ENCODE data around the gene TBC1D10B. TPM values are rescaled to one million over a fixed set of nuclear protein-coding genes. Genes with fewer than 3 reads are reported as not detected.

The TBC1D10B gene
- total and polyA plus RNA-seq, 2 experiments from 2014 or later = 29.3 to 37.9 TPM

DNA sequence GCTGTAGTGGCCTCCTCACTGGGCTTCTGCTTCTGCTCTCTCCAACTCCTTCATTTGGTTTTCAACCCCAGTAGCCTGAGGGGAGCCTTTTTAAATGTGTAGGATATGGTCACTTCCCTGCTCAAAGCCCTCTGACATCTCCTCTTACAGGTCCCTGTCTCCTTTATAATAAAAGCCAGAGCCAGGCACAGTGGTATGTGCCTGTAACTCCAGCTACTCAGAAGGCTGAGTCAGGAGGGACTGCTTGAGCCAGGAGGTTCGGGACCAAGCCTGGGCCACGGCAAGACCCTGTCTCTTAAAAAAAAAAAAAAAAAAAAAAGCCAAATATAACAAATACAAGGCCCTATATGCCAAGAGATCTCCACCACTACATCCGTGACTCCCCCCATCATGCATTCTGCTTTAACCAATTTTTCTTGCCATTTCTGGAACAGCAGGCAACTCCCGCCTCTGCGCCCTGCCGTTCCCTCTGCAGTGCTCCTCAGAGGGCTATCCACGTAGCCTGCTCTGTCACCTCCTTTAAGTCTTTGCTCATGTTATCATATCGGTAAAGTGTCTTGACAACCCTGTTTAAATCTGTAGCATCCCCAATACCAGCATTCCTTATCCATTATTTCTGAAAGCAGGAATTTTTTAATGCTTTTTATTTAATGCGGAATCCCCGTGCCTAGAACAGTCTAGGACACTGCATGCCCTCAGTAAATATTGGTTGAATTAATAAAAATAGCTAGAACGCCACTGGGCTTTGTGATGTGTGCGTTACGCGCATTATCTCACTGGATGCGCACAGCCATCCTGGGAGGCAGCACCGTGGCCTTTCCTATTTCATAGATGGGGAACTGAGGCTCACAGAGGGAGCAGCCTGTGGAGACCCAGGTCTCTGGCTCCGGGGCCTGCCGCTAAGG is 46.6 kb upstream of the TBC1D10B start:
- Histone ChIP-seq H3K79me2 (peaks cover 7% of the 10 kb centered on the region), H3K9me3 (ENCODE audit: low read depth) (no peaks in the 10 kb centered on the region), H4K20me1 (ENCODE audit: insufficient read depth, poor library complexity, severe bottlenecking) (no peaks in the 10 kb centered on the region), H3K27me3 (no peaks in the 10 kb centered on the region), H3K4me1 (ENCODE audit: insufficient read depth) (peaks cover 8% of the 10 kb centered on the region), H3K27ac (no peak overlapping the region), H3K4me3 (no peak overlapping the region), H3K4me2 (peak overlapping the region; percentile 68), H2AFZ (no peak overlapping the region), H3K36me3 (replicated peaks; ENCODE audit: insufficient read depth, low read depth) (no peaks in the 10 kb centered on the region), H3K9me2 (replicated peaks; ENCODE audit: insufficient read depth) (no peaks in the 10 kb centered on the region)
- no peak for DNase-seq (ENCODE audit: low spot score)
- TF ChIP-seq, protein P1, sequence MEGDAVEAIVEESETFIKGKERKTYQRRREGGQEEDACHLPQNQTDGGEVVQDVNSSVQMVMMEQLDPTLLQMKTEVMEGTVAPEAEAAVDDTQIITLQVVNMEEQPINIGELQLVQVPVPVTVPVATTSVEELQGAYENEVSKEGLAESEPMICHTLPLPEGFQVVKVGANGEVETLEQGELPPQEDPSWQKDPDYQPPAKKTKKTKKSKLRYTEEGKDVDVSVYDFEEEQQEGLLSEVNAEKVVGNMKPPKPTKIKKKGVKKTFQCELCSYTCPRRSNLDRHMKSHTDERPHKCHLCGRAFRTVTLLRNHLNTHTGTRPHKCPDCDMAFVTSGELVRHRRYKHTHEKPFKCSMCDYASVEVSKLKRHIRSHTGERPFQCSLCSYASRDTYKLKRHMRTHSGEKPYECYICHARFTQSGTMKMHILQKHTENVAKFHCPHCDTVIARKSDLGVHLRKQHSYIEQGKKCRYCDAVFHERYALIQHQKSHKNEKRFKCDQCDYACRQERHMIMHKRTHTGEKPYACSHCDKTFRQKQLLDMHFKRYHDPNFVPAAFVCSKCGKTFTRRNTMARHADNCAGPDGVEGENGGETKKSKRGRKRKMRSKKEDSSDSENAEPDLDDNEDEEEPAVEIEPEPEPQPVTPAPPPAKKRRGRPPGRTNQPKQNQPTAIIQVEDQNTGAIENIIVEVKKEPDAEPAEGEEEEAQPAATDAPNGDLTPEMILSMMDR (IDR thresholded peaks at IDR 0.05; ENCODE audit: poor library complexity) = no peak
- TF ChIP-seq EZH2 (IDR thresholded peaks at IDR 0.05; ENCODE audit: borderline replicate concordance) (no peak), EZH2phosphoT487 (IDR thresholded peaks at IDR 0.05; ENCODE audit: low read depth, severe bottlenecking, unreplicated experiment) (no peak)
- 74% methylated on average over 16 of the region's 18 CpGs for WGBS (ENCODE audit: low lambda C conversion rate, missing lambda C conversion rate)

- H3K4me2 ChIP-seq = no peak overlapping the region
- no peak overlapping the region for H2AFZ ChIP-seq
- peaks cover 9% of the 10 kb centered on the region for H3K79me2 ChIP-seq
- no peaks in the 10 kb centered on the region for H4K20me1 ChIP-seq (ENCODE audit: insufficient read depth, poor library complexity, severe bottlenecking)
- H3K9me3 ChIP-seq (ENCODE audit: low read depth) = no peaks in the 10 kb centered on the region
- H3K4me1 ChIP-seq (ENCODE audit: insufficient read depth) = peaks cover 8% of the 10 kb centered on the region
- no peak overlapping the region for H3K4me3 ChIP-seq
- H3K36me3 ChIP-seq (replicated peaks; ENCODE audit: insufficient read depth, low read depth) = no peaks in the 10 kb centered on the region
- no peak overlapping the region for H3K27ac ChIP-seq
- no peak for TF ChIP-seq EZH2 (IDR thresholded peaks at IDR 0.05; ENCODE audit: borderline replicate concordance)
- no peak for TF ChIP-seq EZH2phosphoT487 (IDR thresholded peaks at IDR 0.05; ENCODE audit: low read depth, severe bottlenecking, unreplicated experiment)
- TF ChIP-seq, protein P1 (IDR thresholded peaks at IDR 0.05; ENCODE audit: poor library complexity) = no peak
- DNase-seq (ENCODE audit: low spot score) = no peak
- no peaks in the 10 kb centered on the region for H3K27me3 ChIP-seq
- WGBS (ENCODE audit: low lambda C conversion rate, missing lambda C conversion rate) = 89% methylated on average over 4 of the region's 4 CpGs
- H3K9me2 ChIP-seq (replicated peaks; ENCODE audit: insufficient read depth) = no peaks in the 10 kb centered on the region
These were observed 45.8 kb upstream of the TBC1D10B start for GRCh38 chr16:30416047-30416603.

DNA sequence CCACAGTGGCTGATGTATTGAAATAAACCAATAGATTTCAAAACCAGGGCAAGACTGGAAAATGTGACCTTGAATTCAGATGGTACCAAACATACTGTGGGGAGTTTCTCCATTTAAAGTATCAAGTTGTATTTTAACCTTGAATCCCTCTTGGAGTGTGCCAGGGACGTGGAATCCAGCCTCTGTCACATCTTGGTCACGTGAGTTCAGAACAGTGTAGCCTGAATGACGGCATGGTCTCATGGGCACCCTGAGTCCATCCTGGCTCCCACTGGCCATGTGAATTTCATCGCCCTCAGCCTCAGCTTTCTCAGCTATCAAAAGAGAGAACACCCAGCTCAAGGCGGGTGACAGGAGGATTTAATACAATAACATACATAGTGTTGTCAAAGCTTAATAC is 43.9 kb upstream of the TBC1D10B start:
- H3K4me1 ChIP-seq (ENCODE audit: insufficient read depth) = peaks cover 14% of the 10 kb centered on the region
- H3K4me2 ChIP-seq = no peak overlapping the region
- TF ChIP-seq, protein P1 (IDR thresholded peaks at IDR 0.05; ENCODE audit: poor library complexity) = no peak
- TF ChIP-seq EZH2phosphoT487 (IDR thresholded peaks at IDR 0.05; ENCODE audit: low read depth, severe bottlenecking, unreplicated experiment) = no peak
- TF ChIP-seq EZH2 (IDR thresholded peaks at IDR 0.05; ENCODE audit: borderline replicate concordance) = no peak
- peaks cover 3% of the 10 kb centered on the region for H4K20me1 ChIP-seq (ENCODE audit: insufficient read depth, poor library complexity, severe bottlenecking)
- WGBS (ENCODE audit: low lambda C conversion rate, missing lambda C conversion rate) = 96% methylated on average over 5 of the region's 5 CpGs
- H3K4me3 ChIP-seq = no peak overlapping the region
- no peaks in the 10 kb centered on the region for H3K9me2 ChIP-seq (replicated peaks; ENCODE audit: insufficient read depth)
- H3K27ac ChIP-seq = no peak overlapping the region
- H3K9me3 ChIP-seq (ENCODE audit: low read depth) = no peaks in the 10 kb centered on the region
- H3K36me3 ChIP-seq (replicated peaks; ENCODE audit: insufficient read depth, low read depth) = no peaks in the 10 kb centered on the region
- H3K79me2 ChIP-seq = peaks cover 17% of the 10 kb centered on the region
- no peak for DNase-seq (ENCODE audit: low spot score)
- no peak overlapping the region for H2AFZ ChIP-seq
- no peaks in the 10 kb centered on the region for H3K27me3 ChIP-seq

All from hepatocyte (in vitro differentiated cells).